SU-DHL-6 (cell line): Measurements from ENCODE around the gene C6orf58.

Experiments used
- EZH2phosphoT487 ChIP-seq: fragments of 200-600 bp; sonication (generic), shearing (Covaris generic); conservative IDR thresholded peaks from 2 replicates; pipeline ENCODE4 v1.6.1; 2018; ENCODE audit warnings: mild to moderate bottlenecking, antibody characterized with exemption, low read length, moderate library complexity, mixed read lengths
- TF ChIP-seq, protein P1 (sequence below): fragments of 200-600 bp; sonication (generic); IDR thresholded peaks from one replicate; pipeline ENCODE4 v1.5.1; 2017; ENCODE audit warnings: antibody characterized with exemption, mild to moderate bottlenecking, low read length, moderate library complexity; ENCODE audit not compliant: insufficient read depth, poor library complexity, severe bottlenecking

DNA sequence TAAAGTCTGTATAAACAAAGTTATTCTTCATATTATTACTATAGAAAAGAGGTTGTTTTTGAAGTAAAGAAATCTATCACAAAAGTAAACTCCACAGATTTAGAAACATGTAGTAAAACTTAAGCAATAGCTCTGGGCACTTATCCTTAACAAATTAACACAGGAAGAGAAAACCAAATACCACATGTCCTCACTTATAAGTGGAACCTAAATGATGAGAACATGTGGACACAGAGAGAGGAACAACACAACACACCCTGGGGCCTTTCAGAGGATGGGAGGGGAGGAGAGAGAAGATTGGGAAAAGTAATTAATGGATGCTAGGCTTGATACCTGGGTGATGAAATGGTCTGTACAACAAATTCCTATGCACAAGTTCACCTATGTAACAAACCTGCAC, 57.2 kb downstream of the C6orf58 start:
- TF ChIP-seq, protein P1, sequence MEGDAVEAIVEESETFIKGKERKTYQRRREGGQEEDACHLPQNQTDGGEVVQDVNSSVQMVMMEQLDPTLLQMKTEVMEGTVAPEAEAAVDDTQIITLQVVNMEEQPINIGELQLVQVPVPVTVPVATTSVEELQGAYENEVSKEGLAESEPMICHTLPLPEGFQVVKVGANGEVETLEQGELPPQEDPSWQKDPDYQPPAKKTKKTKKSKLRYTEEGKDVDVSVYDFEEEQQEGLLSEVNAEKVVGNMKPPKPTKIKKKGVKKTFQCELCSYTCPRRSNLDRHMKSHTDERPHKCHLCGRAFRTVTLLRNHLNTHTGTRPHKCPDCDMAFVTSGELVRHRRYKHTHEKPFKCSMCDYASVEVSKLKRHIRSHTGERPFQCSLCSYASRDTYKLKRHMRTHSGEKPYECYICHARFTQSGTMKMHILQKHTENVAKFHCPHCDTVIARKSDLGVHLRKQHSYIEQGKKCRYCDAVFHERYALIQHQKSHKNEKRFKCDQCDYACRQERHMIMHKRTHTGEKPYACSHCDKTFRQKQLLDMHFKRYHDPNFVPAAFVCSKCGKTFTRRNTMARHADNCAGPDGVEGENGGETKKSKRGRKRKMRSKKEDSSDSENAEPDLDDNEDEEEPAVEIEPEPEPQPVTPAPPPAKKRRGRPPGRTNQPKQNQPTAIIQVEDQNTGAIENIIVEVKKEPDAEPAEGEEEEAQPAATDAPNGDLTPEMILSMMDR = no peak
- TF ChIP-seq EZH2phosphoT487 = no peak
